MCF 10A (cell line): ENCODE measurements around the gene CNPY4. TPM values are rescaled to one million over a fixed set of nuclear protein-coding genes. Genes with fewer than 3 reads are reported as not detected.
A peak's percentile ranks its signal among the peaks of the same experiment; 100 is the strongest.

Experiments used
- BruUV-seq: library from RNA; stranded (reverse); fragments of 400-500 nt; replicated peaks from 2 replicates; lab custom pipeline; 2021; lab: Mats Ljungman, UMichigan
- CTCF ChIA-PET: fragments of 300-600 bp; sonication (Branson Sonifier 250); formaldehyde crosslinking; extraction: SDS; loops from one replicate; lab custom pipeline; 2021; ENCODE audit warnings: antibody characterized with exemption, inconsistent platforms; lab: Yijun Ruan, JAX
- POLR2A ChIA-PET: fragments of 300-600, 350-650 bp; sonication (Branson Sonifier 250); formaldehyde crosslinking; extraction: SDS; loops from one replicate; lab custom pipeline; 2020; ENCODE audit warnings: antibody characterized with exemption, inconsistent platforms; lab: Yijun Ruan, JAX
- DNase-seq: peaks from one replicate; pipeline ENCODE4 v3.0.0-alpha.2; 2018; ENCODE audit not compliant: unreplicated experiment
- H3K27ac Mint-ChIP-seq: one replicate; pipeline ENCODE4 v1.8.0; 2022; ENCODE audit warnings: mild to moderate bottlenecking, low read depth, mixed read lengths; ENCODE audit not compliant: unreplicated experiment
- H3K27me3 Mint-ChIP-seq: one replicate; pipeline ENCODE4 v1.8.0; 2022; ENCODE audit warnings: mixed read lengths; ENCODE audit not compliant: insufficient read depth, unreplicated experiment
- H3K36me3 Mint-ChIP-seq: one replicate; pipeline ENCODE4 v1.8.0; 2022; ENCODE audit warnings: mild to moderate bottlenecking, moderate library complexity, mixed read lengths; ENCODE audit not compliant: insufficient read depth, unreplicated experiment
- H3K4me1 Mint-ChIP-seq: one replicate; pipeline ENCODE4 v1.8.0; 2022; ENCODE audit warnings: mixed read lengths; ENCODE audit not compliant: insufficient read depth, unreplicated experiment
- H3K4me3 Mint-ChIP-seq: one replicate; pipeline ENCODE4 v1.8.0; 2022; ENCODE audit warnings: mild to moderate bottlenecking, moderate library complexity, mixed read lengths; ENCODE audit not compliant: unreplicated experiment
- H3K9me3 Mint-ChIP-seq: one replicate; pipeline ENCODE4 v1.8.0; 2022; ENCODE audit warnings: mixed read lengths; ENCODE audit not compliant: unreplicated experiment
- CTCF ChIP-seq: fragments of 200-600 bp; IDR thresholded peaks from one replicate; pipeline ENCODE4 v1.8.0; 2022; ENCODE audit warnings: antibody characterized with exemption, mild to moderate bottlenecking; ENCODE audit not compliant: unreplicated experiment
- intact Hi-C: fragments of 100-400 bp; cut with micrococcal nuclease; formaldehyde crosslinking; loops from 2 replicates; pipeline ENCODE4 v1.14.1; 2022
- microRNA-seq: library from miRNA; unstranded; fragments of <30 nt; microRNA quantifications from one replicate; pipeline ENCODE4 v1.2.0, GENCODE V29; 2022
- total RNA-seq: library from RNA; stranded (reverse); gene quantifications from 2 replicates; pipeline ENCODE4 v1.2.3, GENCODE V29; 2022

The CNPY4 gene
- total RNA-seq, 1 experiment from 2014 or later = 2.9 TPM

- CTCF ChIA-PET = no interaction called here
- Mint-ChIP-seq H3K4me1 (peaks cover 18% of the 10 kb centered on the region), H3K9me3 (no peaks in the 10 kb centered on the region), H3K27ac (no peak overlapping the region), H3K4me3 (no peak overlapping the region), H3K36me3 (no peaks in the 10 kb centered on the region), H3K27me3 (peaks cover 14% of the 10 kb centered on the region)
- BruUV-seq = no TSS peak
- POLR2A ChIA-PET = no interaction called here
- TF ChIP-seq CTCF = no peak
- intact Hi-C loops = no loop called here
- no peak for DNase-seq
Measured at GRCh38 chr7:100174582-100174981, 55.1 kb downstream of the CNPY4 start.

Small RNA genes lying within 50 kb of the gene (microRNA-seq; reads per million reads assigned to microRNA genes)
- gene MIR106B (2,609 reads per million, percentile 90 among the genes with 10 or more reads in this experiment), gene MIR25 (669 reads per million, percentile 84 among the genes with 10 or more reads in this experiment), gene MIR4658 (not detected), gene MIR93 (7,074 reads per million, percentile 95 among the genes with 10 or more reads in this experiment)

Other genes starting within 250 kb of the CNPY4 start
- gene OR2AE1, start 242.6 kb upstream of the CNPY4 start, total RNA-seq = not detected in 2 replicates
- gene TRIM4, start 200.1 kb upstream of the CNPY4 start, total RNA-seq = 28.1 and 28.2 TPM in 2 replicates
- not detected in 2 replicates for gene GJC3, start 190.0 kb upstream of the CNPY4 start, total RNA-seq
- gene AZGP1, start 143.6 kb upstream of the CNPY4 start, total RNA-seq = 0.58 and 0.59 TPM in 2 replicates
- 80.2 and 86.2 TPM in 2 replicates for gene ZKSCAN1, start 104.0 kb upstream of the CNPY4 start, total RNA-seq
- gene ZSCAN21, start 69.9 kb upstream of the CNPY4 start, total RNA-seq = 13.8 and 14.7 TPM in 2 replicates
- gene ZNF3, start 37.9 kb upstream of the CNPY4 start, total RNA-seq = 23.7 and 24.8 TPM in 2 replicates
- gene COPS6, start 30.7 kb upstream of the CNPY4 start, total RNA-seq = 85.2 and 103 TPM in 2 replicates
- gene MCM7, start 18.2 kb upstream of the CNPY4 start, total RNA-seq = 38.5 and 67.8 TPM in 2 replicates
- gene AP4M1, start 18.0 kb upstream of the CNPY4 start, total RNA-seq = 13.5 and 13.6 TPM in 2 replicates
- gene TAF6, start 276 bp upstream of the CNPY4 start, total RNA-seq = 47.2 and 58.9 TPM in 2 replicates
- 2.5 and 3.2 TPM in 2 replicates for gene MBLAC1, start 7.3 kb downstream of the CNPY4 start, total RNA-seq
- gene LAMTOR4, start 29.3 kb downstream of the CNPY4 start, total RNA-seq = 76.6 and 87.3 TPM in 2 replicates
- gene TRAPPC14, start 39.1 kb downstream of the CNPY4 start, total RNA-seq = 18.0 and 21.7 TPM in 2 replicates
- gene GAL3ST4, start 49.0 kb downstream of the CNPY4 start, total RNA-seq = 0.17 and 0.26 TPM in 2 replicates
- 0.65 and 1.0 TPM in 2 replicates for gene GPC2, start 57.7 kb downstream of the CNPY4 start, total RNA-seq
- 1.1 and 1.5 TPM in 2 replicates for gene STAG3, start 58.3 kb downstream of the CNPY4 start, total RNA-seq
- gene PVRIG, start 100.3 kb downstream of the CNPY4 start, total RNA-seq = 0.74 TPM in 1 of 2 replicates, not detected in the other
- not detected in 2 replicates for gene SPDYE3, start 188.1 kb downstream of the CNPY4 start, total RNA-seq
- gene PILRB, start 238.5 kb downstream of the CNPY4 start, total RNA-seq = 39.8 and 56.2 TPM in 2 replicates